Skin epidermis (tissue), 12 donors: ENCODE data around the gene TTLL11.
"Not testable (repeated sequence)": the region's sequence is repeated elsewhere in the genome, so short reads cannot be mapped to it uniquely, and the experiment has no call there.

ENCODE experiments used
- H3K27ac ChIP-seq, 21 experiments: fragments of 200-600 bp; sonication (generic) in 11 of 21; one replicate each; pipeline ENCODE4 v1.5.0; 2020; ENCODE audit warnings: mild to moderate bottlenecking in 3 of 21, inconsistent platforms in 2 of 21, moderate library complexity in 2 of 21
- H3K4me3 ChIP-seq, 7 experiments: fragments of 200-600 bp; sonication (generic) in 2 of 7; one replicate each; pipeline ENCODE4 v1.5.0; 2020; ENCODE audit warnings: inconsistent platforms in 2 of 7, mild to moderate bottlenecking in 2 of 7, moderate library complexity in 1 of 7

TTLL11 gene

GRCh38 chr9:122125509-122126330 is 32.6 kb upstream of the TTLL11 start:
- no peak overlapping the region for H3K27ac ChIP-seq
- H3K4me3 ChIP-seq = no peak overlapping the region

GRCh38 chr9:122125158-122125508 is 32.0 kb upstream of the TTLL11 start:
- Histone ChIP-seq H3K27ac (no peak overlapping the region), H3K4me3 (no peak overlapping the region)

GRCh38 chr9:122124528-122124927 is 31.4 kb upstream of the TTLL11 start:
- Histone ChIP-seq H3K27ac (no peak overlapping the region), H3K4me3 (no peak overlapping the region)

DNA sequence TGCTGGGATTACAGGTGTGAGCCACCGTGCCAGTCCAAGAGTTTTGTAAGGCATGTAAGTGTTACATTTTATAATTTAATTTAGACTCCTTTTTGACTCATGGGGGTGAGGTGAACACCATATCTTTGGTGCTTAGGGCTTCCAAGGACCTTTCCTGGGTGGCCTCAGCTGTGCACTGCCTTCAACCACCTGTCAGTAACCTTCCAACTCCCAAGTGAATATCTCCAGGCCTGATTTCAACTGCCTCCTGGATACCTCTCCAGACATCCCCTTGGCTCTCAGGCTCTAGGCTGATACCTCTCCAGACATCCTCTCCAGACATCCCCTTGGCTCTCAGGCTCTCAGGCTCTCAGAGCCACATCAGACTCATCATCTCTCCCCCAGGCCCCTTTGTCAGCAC is 30.9 kb upstream of the TTLL11 start:
- Histone ChIP-seq H3K4me3 (no peak overlapping the region), H3K27ac (no peak overlapping the region)

- Histone ChIP-seq H3K27ac (no peak overlapping the region), H3K4me3 (no peak overlapping the region)
Measured at GRCh38 chr9:122122903-122123632, 30.0 kb upstream of the TTLL11 start.

- H3K27ac ChIP-seq = no peak overlapping the region
- no peak overlapping the region for H3K4me3 ChIP-seq
Measured at GRCh38 chr9:122122468-122122867, 29.4 kb upstream of the TTLL11 start.

DNA sequence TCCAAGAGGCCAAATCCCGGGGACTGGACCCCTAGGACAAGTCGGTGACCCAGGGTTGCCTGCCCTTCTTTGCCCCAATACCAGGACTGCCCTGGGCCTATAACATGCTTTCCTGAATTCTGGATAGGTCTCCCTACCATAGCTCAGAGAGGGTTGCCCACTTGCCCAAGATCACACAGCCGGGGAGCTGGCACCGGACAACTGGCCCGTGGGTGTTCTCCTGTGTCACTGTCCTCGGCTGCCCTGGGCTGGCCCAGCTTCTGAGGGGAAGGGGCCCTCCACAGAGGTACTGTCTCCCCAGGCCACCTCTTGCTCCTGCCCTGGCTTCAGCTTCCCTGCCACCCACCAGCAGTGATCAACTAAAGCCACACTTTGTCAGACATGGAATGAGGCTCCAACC is 28.8 kb upstream of the TTLL11 start:
- Histone ChIP-seq H3K4me3 (no peak overlapping the region), H3K27ac (no peak overlapping the region)

DNA sequence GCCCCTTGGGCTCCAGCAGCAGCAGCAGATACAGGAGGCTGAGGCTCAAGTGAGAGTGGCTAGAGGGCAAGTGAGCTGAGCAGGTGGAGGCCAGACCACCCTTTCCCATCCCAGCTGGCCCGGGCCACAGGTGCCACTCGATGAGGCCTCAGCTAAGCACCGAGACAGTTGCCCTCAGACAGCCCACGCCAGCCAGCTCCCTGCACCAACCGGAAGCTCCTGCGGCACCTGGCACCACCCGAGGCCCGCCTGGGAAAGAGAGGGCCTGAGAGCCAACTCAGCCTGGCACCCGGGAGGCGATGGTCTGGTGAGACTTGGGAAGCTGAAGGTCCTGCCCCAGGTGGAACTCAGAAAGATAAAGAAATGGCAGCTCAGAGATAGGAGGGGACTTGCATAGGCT is 28.3 kb upstream of the TTLL11 start:
- Histone ChIP-seq H3K4me3 (no peak overlapping the region), H3K27ac (no peak overlapping the region)

DNA sequence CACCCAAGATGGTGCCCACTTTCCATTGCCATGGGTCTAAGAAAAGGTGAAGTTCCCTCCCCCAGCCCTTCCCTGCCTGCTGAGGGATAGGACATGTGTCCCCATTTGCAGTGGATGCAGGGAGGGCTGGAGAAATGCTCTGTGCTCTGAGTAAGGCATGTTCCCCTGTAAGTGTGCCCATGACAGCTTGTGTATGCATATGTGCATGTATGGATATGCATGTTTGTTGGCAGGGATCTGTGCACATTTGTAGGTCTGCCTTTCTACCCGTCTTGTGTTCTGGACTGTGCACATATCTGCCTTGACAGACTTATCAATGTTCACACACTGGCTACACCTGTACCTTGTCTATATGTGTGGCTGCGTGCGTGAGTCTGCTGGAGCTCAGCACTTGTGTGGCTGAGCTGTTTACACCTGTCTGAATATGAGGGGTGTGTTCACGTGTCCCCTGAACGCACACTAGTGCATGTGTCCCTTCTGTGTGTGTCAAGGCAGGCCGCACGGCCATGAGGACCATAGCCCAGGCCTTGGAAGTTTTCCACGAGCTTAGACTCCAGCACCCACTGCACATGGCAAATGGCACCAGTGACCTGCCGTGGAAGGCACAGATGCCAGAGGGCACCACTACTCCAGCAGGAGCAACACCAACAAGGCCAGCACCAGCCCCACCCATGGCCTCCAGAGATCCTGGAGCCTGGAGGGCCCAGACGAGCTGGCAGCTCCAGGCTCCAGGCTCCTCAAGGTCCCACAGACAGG is 27.4 kb upstream of the TTLL11 start:
- Histone ChIP-seq H3K27ac (no peak overlapping the region), H3K4me3 (no peak overlapping the region)

DNA sequence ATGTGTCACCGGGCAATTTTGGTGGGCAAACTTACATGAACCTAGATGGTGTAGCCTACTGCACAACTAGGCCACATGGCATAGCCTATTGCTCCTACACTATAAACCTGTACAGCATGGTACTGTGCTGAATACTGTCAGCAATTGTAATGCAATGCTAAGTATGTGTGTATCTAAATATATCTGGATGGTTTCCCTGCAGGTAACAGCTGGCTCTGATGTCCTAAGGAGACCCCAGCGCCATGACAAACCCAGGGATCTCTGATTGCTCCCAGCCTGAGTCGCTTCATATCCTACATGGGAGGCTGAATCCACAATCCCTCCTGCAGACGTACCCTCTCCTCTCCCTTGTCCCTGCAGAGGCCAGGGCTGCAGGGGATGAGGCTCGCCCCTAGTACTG is 26.6 kb upstream of the TTLL11 start:
- Histone ChIP-seq H3K27ac (no peak overlapping the region), H3K4me3 (no peak overlapping the region)

DNA sequence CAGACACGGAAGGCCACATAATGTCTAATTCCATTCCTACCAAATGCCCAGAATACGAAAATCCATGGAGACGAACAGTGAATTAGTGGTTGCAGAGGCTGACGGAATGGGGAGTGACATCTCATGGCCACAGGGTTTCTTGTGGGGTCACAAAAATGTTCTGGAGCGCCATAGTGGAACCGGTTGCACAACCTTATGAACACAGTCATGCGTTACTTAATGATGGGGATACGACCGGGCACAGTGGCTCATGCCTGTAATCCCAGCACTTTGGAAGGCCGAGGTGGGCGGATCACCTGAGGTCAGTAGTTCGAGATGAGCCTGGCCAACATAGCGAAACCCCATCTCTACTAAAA is 26.0 kb upstream of the TTLL11 start:
- Histone ChIP-seq H3K27ac (no peak overlapping the region), H3K4me3 (no peak overlapping the region)

- H3K4me3 ChIP-seq = no peak overlapping the region
Measured at GRCh38 chr9:122118343-122119165, 25.4 kb upstream of the TTLL11 start.

DNA sequence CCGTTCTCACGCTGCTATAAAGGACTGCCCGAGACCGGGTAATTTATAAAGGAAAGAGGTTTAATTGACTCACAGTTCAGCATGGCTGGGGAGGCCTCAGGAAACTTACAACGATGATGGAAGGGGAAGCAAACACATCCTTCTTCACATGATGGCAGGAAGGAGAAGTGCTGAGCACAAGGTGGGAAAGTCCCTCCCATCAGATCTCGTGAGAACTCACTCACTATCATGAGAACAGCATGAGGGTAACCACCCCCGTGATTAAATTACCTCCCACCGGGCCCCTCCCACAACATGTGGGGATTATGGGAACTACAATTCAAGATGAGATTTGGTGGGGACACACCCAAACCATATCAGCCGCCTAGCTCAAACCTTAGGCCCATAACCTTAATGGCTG is 24.1 kb upstream of the TTLL11 start:
- not testable (repeated sequence) for H3K4me3 ChIP-seq, H3K27ac ChIP-seq

More at GRCh38 chr9:122118343-122119165, 25.4 kb upstream of the TTLL11 start:
- no peak overlapping the region for H3K27ac ChIP-seq

DNA sequence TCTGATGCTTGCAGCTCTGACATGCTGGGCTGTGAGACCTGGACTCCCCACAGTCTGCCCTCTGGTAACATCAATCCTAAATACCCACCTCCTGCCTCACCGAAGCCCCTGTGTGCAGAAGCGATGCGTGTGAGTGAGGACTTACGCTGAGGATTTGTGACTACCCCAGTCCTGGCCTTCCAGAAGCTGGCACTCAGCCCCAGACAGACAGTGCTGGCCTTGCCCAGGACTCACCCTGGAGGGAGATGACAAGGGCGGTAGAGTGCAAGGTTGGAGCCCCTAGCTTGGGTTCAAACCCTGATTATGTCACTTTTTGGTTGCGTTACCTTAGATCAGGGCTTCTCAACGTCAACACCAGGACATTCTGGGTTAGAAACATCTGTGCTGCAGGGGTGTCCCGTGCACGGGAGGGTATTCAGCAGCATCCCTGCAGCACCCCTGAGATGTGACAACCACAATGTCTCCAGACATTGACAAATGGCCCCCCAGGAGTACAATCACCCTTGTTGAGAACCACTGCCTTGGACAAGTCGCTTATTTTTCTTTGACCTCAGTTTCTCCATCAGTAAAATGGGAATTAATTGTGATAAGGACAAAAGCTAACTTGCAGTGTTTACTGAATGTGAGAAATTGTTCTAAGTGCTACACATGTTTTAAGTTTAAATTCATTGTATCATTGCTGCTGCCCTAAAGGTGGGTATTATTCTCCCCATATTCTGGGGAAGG is 23.5 kb upstream of the TTLL11 start:
- Histone ChIP-seq H3K27ac (no peak overlapping the region), H3K4me3 (no peak overlapping the region)

DNA sequence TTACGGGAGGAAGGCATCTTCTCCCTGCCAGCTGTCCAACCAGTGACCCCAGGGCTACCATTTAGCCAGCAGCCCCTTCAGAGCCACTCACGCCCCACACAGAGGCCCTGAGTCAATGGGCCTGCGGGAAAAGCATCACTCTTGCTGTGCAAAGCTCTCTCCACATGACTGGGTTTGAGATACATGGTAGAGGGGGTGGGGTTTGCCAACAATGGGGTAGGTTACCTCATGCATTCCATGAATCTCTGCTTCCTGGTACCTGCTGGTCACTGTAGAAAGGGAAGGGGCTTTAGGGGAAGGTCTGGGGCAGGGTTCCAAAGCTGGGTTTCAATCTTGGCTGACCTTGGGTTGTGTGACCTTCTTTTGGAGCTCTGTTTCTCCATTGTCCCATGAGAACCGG is 22.9 kb upstream of the TTLL11 start:
- H3K4me3 ChIP-seq = no peak overlapping the region
- H3K27ac ChIP-seq = no peak overlapping the region

- H3K4me3 ChIP-seq = no peak overlapping the region
- no peak overlapping the region for H3K27ac ChIP-seq
Measured at GRCh38 chr9:122115176-122116035, 22.3 kb upstream of the TTLL11 start.

DNA sequence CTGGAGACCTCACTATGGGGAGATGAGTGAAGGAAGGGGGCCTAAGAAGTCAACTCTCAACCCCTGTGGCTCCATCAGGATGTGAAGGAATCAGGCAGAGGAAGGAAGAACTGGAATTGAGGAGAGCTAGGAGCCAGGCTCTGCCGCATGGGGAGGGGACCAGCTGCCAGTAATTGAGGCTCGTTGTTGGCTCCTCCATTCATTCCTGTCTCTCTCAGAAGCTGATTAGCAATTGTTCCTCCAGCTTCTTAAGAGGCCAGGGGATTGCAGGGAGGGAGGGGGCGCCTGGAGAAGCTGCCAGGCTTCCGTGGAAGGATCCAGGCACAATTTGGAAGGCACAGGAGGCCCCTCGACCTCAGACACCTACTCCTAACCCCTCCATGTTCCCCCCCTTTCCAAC is 20.5 kb upstream of the TTLL11 start:
- H3K4me3 ChIP-seq = no peak overlapping the region

DNA sequence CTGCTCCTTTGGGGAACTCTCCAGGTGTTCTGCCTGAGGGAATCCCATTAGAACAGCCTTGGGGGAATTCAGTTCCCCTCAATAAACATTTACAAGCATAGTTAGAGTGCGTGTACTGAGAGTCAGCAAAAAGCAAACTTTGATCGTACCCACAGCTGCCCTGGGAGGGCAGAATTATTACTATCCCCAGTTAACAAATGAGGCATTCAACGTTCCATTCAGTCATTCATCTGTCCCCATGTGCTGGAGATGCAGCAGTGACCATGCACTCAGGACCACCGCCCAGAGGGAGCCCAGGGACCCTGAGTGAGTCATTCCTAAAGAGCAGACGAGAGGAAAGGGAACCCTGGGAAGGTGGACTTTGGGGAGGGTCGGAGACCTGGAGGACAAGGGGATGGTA is 19.1 kb upstream of the TTLL11 start:
- no peak overlapping the region for H3K27ac ChIP-seq
- H3K4me3 ChIP-seq = no peak overlapping the region

More for the DNA sequence above, 20.5 kb upstream of the TTLL11 start:
- no peak overlapping the region for H3K27ac ChIP-seq
